ENCODE results near the gene PHF10. TPM values are rescaled to one million over a fixed set of nuclear protein-coding genes. Genes with fewer than 3 reads are reported as not detected.

Gene PHF10
- total and polyA plus RNA-seq, 2 of the 4 experiments (the other 2 are of a cell fraction): 7.3 to 15.9 TPM

- ATAC-seq (ENCODE audit: low read depth): no peak
Measured at GRCh38 chr6:169729961-169730360, 5.7 kb upstream of the PHF10 start.

More at GRCh38 chr6:169729961-169730360, 5.7 kb upstream of the PHF10 start:
- H4K91ac ChIP-seq (ENCODE audit: insufficient read depth, low read depth, low read length): no peak overlapping the region
- H2BK15ac ChIP-seq (ENCODE audit: low read depth, low read length): no peak overlapping the region
- no peak overlapping the region for H3K14ac ChIP-seq (replicated peaks; ENCODE audit: low read depth, low read length)
- no peaks in the 10 kb centered on the region for H4K20me1 ChIP-seq (ENCODE audit: insufficient read depth, low read length)
- no peak overlapping the region for H3K4ac ChIP-seq (ENCODE audit: low read depth, low read length)
- no peak overlapping the region for H2BK5ac ChIP-seq (ENCODE audit: low read depth, low read length, poor library complexity, severe bottlenecking)
- DNase-seq: no peak
- no TSS peak for BruUV-seq (replicated peaks)
- no peak overlapping the region for H4K5ac ChIP-seq (ENCODE audit: low read depth, low read length)
- H3K9me3 ChIP-seq (ENCODE audit: control insufficient read depth, insufficient read depth, low read length): no peaks in the 10 kb centered on the region
- H3K4me2 ChIP-seq (ENCODE audit: low read depth, low read length): no peak overlapping the region
- H3K9ac ChIP-seq (ENCODE audit: low read depth, low read length): no peak overlapping the region
- POLR2A ChIA-PET (ENCODE audit: unreplicated experiment): no interaction called here
- no peaks in the 10 kb centered on the region for H3K79me1 ChIP-seq (ENCODE audit: low read depth in 1 of 2, low read length in 2 of 2)
- no peak overlapping the region for H2AK9ac ChIP-seq (replicated peaks; ENCODE audit: low read depth, low read length, poor library complexity)
- intact Hi-C loops (cut with micrococcal nuclease): no loop called here
- no peaks in the 10 kb centered on the region for H3K36me3 ChIP-seq (ENCODE audit: control insufficient read depth, insufficient read depth, low read length)
- no peak for TF ChIP-seq POLR2A (IDR thresholded peaks at IDR 0.05; ENCODE audit: low read depth, low read length)
- TF ChIP-seq BHLHE40 (IDR thresholded peaks at IDR 0.05; ENCODE audit: low read depth, low read length): no peak
- TF ChIP-seq MXI1 (IDR thresholded peaks at IDR 0.05; ENCODE audit: borderline replicate concordance, low read depth, low read length): no peak
- TF ChIP-seq, protein P1, sequence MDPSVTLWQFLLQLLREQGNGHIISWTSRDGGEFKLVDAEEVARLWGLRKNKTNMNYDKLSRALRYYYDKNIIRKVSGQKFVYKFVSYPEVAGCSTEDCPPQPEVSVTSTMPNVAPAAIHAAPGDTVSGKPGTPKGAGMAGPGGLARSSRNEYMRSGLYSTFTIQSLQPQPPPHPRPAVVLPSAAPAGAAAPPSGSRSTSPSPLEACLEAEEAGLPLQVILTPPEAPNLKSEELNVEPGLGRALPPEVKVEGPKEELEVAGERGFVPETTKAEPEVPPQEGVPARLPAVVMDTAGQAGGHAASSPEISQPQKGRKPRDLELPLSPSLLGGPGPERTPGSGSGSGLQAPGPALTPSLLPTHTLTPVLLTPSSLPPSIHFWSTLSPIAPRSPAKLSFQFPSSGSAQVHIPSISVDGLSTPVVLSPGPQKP (IDR thresholded peaks at IDR 0.05; ENCODE audit: borderline replicate concordance, low read depth, low read length): no peak
- TF ChIP-seq, protein P2, sequence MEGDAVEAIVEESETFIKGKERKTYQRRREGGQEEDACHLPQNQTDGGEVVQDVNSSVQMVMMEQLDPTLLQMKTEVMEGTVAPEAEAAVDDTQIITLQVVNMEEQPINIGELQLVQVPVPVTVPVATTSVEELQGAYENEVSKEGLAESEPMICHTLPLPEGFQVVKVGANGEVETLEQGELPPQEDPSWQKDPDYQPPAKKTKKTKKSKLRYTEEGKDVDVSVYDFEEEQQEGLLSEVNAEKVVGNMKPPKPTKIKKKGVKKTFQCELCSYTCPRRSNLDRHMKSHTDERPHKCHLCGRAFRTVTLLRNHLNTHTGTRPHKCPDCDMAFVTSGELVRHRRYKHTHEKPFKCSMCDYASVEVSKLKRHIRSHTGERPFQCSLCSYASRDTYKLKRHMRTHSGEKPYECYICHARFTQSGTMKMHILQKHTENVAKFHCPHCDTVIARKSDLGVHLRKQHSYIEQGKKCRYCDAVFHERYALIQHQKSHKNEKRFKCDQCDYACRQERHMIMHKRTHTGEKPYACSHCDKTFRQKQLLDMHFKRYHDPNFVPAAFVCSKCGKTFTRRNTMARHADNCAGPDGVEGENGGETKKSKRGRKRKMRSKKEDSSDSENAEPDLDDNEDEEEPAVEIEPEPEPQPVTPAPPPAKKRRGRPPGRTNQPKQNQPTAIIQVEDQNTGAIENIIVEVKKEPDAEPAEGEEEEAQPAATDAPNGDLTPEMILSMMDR (conservative IDR thresholded peaks at IDR 0.05; ENCODE audit: low read depth, low read length): no peak
- no peak for TF ChIP-seq CEBPB (IDR thresholded peaks at IDR 0.05; ENCODE audit: low read depth, low read length)
- no peak for TF ChIP-seq FOS (IDR thresholded peaks at IDR 0.05; ENCODE audit: low read depth, low read length)
- TF ChIP-seq RAD21 (IDR thresholded peaks at IDR 0.05; ENCODE audit: low read length): no peak
- TF ChIP-seq SMC3 (IDR thresholded peaks at IDR 0.05; ENCODE audit: low read depth, low read length): no peak
- no peak for TF ChIP-seq RFX5 (IDR thresholded peaks at IDR 0.05; ENCODE audit: low read depth, low read length)
- TF ChIP-seq, protein P3, sequence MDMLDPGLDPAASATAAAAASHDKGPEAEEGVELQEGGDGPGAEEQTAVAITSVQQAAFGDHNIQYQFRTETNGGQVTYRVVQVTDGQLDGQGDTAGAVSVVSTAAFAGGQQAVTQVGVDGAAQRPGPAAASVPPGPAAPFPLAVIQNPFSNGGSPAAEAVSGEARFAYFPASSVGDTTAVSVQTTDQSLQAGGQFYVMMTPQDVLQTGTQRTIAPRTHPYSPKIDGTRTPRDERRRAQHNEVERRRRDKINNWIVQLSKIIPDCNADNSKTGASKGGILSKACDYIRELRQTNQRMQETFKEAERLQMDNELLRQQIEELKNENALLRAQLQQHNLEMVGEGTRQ (IDR thresholded peaks at IDR 0.05; ENCODE audit: low read depth, low read length): no peak
- no peak for TF ChIP-seq NFE2L2 (IDR thresholded peaks at IDR 0.05; ENCODE audit: low read depth, low read length)
- no peak for TF ChIP-seq MAZ (IDR thresholded peaks at IDR 0.05; ENCODE audit: borderline replicate concordance, low read depth, low read length)
- TF ChIP-seq RCOR1 (IDR thresholded peaks at IDR 0.05; ENCODE audit: insufficient replicate concordance, low read length): no peak
- no peak for TF ChIP-seq CHD1 (IDR thresholded peaks at IDR 0.05; ENCODE audit: low read depth, low read length)
- TF ChIP-seq MAFK (IDR thresholded peaks at IDR 0.05; ENCODE audit: low read depth, low read length): no peak
- H3K23ac ChIP-seq (ENCODE audit: low read depth, low read length): no peak overlapping the region
- H3K4me1 ChIP-seq (ENCODE audit: control insufficient read depth, insufficient read depth, low read length): peaks cover 2% of the 10 kb centered on the region; the same call in 1 of the 2 replicates
- H2BK120ac ChIP-seq (ENCODE audit: low read depth, low read length): no peak overlapping the region
- no peaks in the 10 kb centered on the region for H3K27me3 ChIP-seq (ENCODE audit: control insufficient read depth, insufficient read depth, low read length)
- CTCF ChIA-PET: no interaction called here
- H2AFZ ChIP-seq (replicated peaks; ENCODE audit: low read length, poor library complexity): no peak overlapping the region
- no peak overlapping the region for H3K18ac ChIP-seq (ENCODE audit: low read depth, low read length)
- no peak overlapping the region for H3K56ac ChIP-seq (ENCODE audit: extremely low read depth, insufficient read depth, low read length)
- no peak overlapping the region for H2AK5ac ChIP-seq (ENCODE audit: low read depth, low read length)
- H3K27ac ChIP-seq (ENCODE audit: insufficient read depth, low read length): no peak overlapping the region
- H3K4me3 ChIP-seq (ENCODE audit: insufficient read depth, low read depth, low read length): no peak overlapping the region
- in situ Hi-C loops (cut with MboI; ENCODE audit: low sequenced_read_pairs): no loop called here
- H2BK20ac ChIP-seq (ENCODE audit: low read depth, low read length): no peak overlapping the region
- dilution Hi-C loops (cut with HindIII; ENCODE audit: low sequenced_read_pairs, unreplicated experiment): no loop called here
- no peak overlapping the region for H4K8ac ChIP-seq (ENCODE audit: low read depth in 2 of 2, low read length in 2 of 2)
- H3K9me1 ChIP-seq (ENCODE audit: insufficient read depth, low read length): 0 out of 2 replicates have a peak, but pooled peaks cover 2% of the 10 kb centered on the region

All from IMR-90 (cell line).